Glomerular visceral epithelial cell (primary cell): ENCODE results near the gene VDAC1.

ENCODE experiments used
- DNase-seq: peaks from one replicate; pipeline ENCODE4 v3.0.0-alpha.2; 2016; ENCODE audit errors: extremely low spot score

VDAC1 gene

DNA sequence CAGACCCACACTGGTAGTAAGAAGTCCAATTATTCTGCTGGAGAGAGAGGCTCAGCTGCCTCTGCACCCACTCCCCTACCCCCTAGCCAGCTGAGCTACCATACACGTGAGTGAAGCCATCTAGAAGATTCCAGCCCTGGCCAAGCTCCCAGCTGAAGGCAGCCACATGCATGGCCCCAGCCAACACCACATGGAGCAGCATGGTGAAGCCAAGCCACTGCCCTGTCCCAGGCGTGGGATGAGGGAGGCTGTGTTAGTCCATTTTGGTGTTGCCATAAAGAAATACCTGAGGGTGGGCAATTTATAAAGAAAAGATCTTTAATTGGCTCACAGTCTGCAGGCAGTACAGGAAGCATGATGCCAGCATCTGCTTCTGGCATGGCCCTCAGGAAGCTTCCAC lies 20.0 kb upstream of the VDAC1 start:
- no peak for DNase-seq

DNA sequence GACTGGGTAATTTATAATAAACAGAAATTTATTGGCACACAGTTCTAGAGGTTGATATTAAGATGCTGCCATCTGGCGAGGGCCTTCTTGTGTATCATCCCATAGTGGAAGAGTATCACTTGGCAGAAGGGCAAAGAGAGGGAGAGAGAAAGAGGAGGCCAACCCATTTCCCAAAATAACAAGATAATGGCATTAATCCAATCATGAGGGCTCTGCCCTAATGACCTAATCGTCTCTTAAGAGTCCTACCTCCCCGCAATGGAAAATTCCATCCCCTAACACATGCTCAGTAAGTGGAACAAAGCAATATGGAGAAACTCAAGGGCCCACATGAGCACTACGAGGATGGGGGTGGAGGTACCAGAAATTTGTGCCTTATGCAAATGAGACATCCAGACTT lies 17.6 kb upstream of the VDAC1 start:
- no peak for DNase-seq

DNA sequence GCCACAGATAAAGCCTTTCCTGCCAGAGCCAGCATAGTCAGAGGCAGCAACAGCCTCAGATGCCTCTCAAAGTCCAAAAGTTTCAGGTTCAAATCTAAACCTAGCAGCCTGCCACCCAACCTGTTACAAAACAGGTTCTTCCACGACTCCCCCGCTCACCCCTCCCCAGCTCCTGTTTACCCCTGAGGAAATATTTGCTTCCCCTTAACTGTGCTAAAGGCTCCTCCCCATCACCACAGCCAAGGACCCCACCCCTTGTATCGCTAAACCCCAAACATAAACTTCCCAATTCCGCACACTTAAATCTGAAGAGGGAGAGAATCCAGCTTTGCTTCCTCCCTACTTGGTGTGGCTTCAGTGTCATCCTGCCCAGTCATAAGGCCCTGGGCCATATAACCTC lies 15.4 kb upstream of the VDAC1 start:
- no peak for DNase-seq

GRCh38 chr5:134019636-134020035 lies 14.9 kb upstream of the VDAC1 start:
- no peak for DNase-seq

DNA sequence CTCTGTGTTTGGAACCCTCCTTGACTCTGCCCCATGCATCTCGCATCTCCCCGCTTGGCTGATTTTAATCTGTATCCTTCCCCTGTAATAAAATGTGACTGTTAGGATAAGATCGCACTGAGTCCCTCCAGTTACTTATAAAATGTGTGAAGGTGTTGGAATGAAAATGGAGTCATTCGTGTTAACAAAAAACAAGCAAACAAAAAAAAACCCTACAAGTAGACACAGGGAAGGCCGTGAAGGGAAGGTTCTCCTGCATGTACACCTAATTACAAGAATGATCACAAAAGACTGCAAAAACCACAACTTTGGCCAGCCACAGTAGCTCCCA lies 14.2 kb upstream of the VDAC1 start:
- DNase-seq: no peak

DNA sequence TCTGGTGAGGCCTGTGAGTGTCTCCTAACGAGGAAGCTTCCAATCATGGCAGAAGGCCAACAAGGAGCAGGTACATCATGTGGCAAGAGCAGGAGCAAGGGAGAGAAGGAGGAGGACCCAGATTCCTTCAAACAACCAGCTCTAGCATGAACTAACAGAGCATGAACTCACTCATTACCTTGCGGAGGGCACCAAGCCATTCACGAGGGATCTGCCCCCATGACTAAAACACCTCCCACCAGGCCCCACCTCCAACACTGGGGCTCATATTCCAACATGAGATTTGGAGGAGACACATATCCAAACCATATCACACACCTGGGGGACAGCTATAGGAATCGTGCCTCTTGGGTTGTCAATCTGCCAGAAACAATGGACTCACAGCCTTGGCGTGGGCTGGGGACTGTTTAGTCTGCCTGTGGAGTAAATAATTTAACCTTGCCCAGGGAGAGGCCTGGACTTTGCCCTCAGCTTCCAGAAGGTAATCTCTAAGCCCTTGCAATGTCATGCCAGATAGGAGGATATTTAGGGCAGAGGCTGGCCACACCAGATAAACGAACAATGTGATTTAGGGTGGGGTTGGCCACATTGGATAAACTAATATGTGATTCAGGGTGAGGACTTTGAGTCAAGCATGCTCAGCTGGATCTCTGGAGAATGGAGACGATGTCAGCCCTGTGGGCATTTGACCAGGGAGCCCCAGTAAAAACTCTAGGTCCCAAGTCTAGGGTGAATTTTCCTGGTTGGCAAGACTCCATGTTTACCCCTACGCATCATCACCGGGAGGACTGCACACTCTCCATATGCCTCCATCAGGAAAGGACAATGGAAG lies 13.6 kb upstream of the VDAC1 start:
- no peak for DNase-seq

DNA sequence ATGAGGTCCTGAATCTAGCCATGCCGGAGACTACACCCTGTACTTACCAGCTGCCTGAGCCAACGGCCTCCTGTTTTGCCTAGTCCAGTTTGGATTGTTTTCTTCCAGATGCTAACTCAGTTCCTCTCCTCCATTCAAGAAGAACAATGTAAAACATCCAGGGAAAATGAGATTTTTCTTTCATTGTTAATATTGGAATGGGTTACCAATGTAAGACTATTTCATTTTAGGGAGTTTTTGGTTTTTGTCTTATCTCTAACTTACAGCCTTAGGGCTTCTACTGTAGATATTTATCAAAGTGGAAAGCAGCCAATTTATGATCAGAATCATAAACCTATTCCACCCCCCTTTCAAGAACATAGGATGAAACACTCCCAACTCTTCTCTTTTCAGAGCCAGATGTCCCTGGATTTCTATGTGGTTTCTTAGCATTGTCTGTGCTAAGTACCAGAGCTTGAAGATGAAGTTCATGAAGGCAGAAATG lies 3.5 kb upstream of the VDAC1 start:
- no peak for DNase-seq

DNA sequence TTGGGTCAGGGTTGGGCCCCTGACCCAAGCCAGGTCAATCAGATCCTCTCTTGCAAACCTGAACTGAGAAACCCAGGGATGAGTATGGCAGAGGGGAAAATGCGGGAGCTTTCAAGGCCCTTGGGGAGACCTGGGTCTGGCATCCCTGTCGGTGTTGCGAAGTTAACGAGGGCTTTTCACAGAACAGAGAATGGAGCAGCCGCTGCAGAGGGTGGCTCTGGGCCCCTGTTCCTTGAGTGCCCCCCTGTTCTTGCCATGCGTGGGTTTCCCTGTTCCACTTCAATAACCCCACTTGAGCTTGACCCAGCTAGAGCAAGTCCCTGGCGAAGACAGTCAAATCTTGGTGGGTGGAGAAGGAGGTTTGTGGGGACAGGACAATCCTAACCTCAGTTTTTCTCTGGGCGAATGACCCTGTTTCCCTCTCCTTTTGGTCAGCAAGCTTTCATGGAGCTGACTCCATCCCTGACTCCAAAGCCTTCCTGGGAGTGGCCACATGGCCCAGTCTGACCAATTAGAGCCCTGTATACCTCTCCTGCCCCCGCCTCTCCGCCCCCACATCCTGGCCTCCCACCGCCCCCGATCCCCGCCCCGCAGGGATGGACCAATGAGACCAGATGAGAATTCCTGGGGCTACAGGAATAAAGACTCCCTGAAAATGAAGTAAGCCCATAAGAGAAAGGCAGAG lies 2.9 kb upstream of the VDAC1 start:
- DNase-seq: no peak

DNA sequence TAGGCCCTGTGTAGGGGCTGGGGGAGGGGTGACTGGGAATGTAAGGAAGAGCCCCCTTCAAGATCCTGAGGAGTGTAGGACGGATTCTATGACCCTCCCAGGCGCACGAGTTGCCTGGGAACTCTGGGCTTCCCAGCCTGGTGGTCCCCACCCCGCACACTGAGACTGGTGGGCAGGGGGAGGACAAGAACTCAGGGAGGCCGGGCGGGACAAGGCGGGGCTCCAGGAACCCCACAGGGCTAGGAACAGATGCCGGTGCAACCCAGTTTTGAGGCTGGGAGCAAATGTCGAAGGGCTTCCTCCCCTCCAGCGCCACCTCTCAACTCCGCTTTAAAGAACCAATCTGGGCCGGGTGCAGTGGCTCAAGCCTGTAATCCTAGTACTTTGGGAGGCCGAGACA lies 1.3 kb upstream of the VDAC1 start:
- DNase-seq: no peak

DNA sequence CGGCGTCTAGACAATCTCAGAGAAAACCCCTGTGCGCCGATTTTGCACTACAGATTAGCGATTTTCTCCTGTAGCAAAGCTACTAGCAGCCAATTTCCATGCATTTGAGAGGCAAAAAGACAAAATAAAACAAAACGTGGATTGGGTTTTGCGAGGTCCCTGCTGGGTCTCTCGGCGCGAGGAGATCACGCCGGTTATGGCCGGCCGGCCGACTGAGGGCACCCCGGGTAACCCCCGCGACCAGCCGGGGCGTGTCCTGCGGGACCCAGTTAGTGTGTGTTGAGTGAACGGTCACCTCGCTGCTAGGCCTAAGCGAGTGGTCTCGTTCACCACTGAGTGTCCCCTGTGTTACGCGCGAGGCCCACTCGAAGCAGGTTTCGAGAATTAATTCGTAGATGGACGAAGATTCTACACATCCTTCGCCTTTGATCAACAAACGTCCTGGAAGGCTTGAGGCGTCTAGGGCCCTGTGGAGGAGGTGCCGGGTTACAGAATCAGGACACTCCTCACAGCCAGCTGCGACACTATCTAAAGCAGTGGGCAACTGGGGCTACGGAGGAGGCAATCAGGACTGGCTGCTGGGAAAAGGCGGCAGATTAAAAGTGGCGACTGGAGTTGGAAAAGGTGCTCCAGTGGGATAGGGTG lies 764 bp upstream of the VDAC1 start:
- DNase-seq: peak; percentile 41

GRCh38 chr5:134003817-134004625 lies 754 bp downstream of the VDAC1 start:
- DNase-seq: peak; percentile 46

- DNase-seq: no peak
Observed at GRCh38 chr5:134003064-134003816, 1.5 kb downstream of the VDAC1 start.

- DNase-seq: no peak
Observed at GRCh38 chr5:134001938-134002731, 2.6 kb downstream of the VDAC1 start.

DNA sequence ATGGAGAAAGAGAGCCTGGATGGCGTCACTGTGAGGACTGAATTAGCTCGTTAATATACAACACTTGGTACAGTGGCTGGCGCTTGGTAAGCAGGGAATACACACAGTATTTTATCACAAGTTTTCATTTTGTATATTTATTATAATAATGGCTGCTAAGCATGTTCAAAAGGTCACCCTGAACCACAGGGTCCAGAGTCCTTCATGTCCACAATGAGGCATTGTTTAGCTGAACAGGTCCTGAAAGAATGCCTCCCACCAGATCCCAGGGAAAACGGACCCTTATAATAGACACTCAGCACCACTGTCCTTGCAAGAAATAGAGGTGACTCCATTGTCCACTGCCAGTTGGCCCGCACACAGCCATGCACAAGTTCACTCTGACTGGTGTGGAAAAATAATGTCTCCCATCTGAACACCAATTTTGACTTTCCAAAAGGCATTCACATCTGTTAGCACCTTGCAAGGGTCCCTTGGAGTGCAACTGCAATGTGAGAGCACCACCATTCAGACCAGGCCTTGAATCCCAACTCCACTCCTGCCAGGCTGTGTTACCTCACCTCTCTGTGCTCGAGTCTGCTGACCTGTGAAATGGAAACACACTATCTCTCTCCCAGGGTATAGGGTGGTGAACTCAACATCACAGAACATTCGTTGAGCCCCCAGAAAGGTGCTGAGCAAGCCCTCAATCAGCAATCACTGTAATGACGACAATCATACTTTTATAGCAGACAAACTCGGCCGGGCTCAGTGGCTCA lies 3.9 kb downstream of the VDAC1 start:
- no peak for DNase-seq

- no peak for DNase-seq
Observed at GRCh38 chr5:134000091-134000511, 4.7 kb downstream of the VDAC1 start.

- no peak for DNase-seq
Observed at GRCh38 chr5:133998807-133999206, 6.0 kb downstream of the VDAC1 start.

DNA sequence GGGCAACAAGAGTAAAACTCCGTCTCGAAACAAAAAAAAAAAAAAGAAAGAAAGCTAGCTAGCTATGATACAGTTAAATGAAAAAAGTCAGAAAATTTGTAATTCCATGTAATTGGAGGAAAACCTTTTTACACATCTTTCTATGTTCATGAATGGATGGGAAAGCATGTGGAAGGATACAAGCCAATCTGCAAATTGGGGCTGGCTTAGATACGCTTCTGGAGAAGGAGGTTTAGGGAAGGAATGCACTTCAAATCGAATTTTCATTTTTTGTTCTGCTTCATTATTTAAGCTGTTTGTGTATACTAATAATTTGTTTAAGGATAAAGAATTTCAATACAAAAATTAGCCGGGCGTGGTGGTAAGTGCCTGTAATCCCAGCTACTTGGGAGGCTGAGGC lies 6.7 kb downstream of the VDAC1 start:
- DNase-seq: no peak

GRCh38 chr5:133996683-133997252 lies 8.0 kb downstream of the VDAC1 start:
- DNase-seq: no peak

DNA sequence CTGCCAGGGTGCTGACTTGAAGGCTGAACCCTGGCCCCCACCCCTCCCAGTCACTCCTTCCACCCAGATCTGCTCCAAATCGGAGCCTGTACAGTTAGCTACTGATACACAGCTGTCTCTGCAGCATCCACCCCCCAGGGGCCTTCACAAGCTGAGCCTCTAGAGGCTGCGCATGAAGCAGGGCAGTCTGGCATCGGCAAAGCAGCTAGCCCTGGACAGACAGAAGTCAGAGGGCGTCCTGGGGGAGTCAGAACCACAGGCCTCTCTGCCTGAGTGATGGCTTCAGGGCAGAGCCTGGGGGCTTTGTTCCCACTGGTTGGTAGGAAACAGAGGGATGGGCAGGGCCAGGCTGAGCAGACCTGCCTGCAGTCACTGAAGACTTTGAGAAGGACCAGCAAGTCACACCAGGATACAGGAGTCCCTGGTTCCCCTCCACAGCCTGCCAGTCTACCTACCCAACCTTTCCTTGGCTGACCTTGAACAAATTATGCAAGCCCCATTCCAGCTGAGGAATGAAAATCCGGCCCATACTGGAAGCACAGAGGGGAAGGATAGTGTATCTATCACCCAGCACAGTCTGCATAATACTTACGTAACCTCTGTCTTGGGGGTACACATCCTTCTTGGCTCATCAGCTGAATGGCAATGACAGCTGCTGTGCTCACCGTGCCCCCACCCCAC lies 8.8 kb downstream of the VDAC1 start:
- no peak for DNase-seq
